Measurements from ENCODE around the gene IGSF21.

- no peak for TF ChIP-seq CEBPB (IDR thresholded peaks at IDR 0.05; ENCODE audit: low read depth, low read length)
- TF ChIP-seq TAF1 (IDR thresholded peaks at IDR 0.05; ENCODE audit: low read depth, low read length): no peak
These were observed 171.9 kb downstream of the IGSF21 start for GRCh38 chr1:18279351-18280074.
